ENCODE data around the gene PRKG1. TPM values are rescaled to one million over a fixed set of nuclear protein-coding genes. Genes with fewer than 3 reads are reported as not detected.
A peak's percentile ranks its signal among the peaks of the same experiment; 100 is the strongest.

The PRKG1 gene
- total RNA-seq, 1 donor from 2014 or later, result 50.2 TPM

- Histone ChIP-seq H3K4me1 (peaks cover under 1 to 31% of the 10 kb centered on the region in 2 donors), H3K36me3 (no peaks in the 10 kb centered on the region), H3K27me3 (no peaks in the 10 kb centered on the region), H3K27ac (no peak overlapping the region), H3K9me3 (no peaks in the 10 kb centered on the region), H3K4me3 (no peak overlapping the region)
- TF ChIP-seq CTCF (IDR thresholded peaks at IDR 0.05), result no peak
- DNase-seq (ENCODE audit: low spot score in 2 of 2), result no peak
- intact Hi-C loops (cut with DNase I), result no loop called here
These were observed 12.8 kb downstream of the PRKG1 start for GRCh38 chr10:51087114-51087513.

DNA sequence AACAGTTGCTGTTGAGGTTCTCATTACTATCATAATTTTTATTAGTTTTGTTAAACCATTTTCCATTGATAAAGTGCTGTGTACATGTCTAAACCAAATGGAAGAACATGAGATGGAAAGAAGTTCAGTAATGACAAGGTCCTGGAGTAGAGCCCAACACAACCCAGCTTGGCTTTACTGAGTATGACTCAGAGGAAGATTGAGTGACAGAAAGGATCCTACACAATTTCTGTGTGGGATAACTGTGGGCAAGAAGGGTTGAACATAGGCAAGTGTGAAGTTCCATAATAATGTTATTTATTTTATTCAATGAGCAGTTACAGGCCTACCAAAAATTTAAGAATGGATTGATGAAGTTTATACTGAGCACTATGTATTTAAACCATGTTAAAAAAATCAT is 15.9 kb downstream of the PRKG1 start:
- H3K27ac ChIP-seq, result no peak overlapping the region
- DNase-seq (ENCODE audit: low spot score in 2 of 2), result no peak
- H3K9me3 ChIP-seq, result no peaks in the 10 kb centered on the region
- H3K4me1 ChIP-seq, result peaks cover 0 to 22% of the 10 kb centered on the region in 2 donors
- TF ChIP-seq CTCF (IDR thresholded peaks at IDR 0.05), result no peak
- intact Hi-C loops (cut with DNase I), result no loop called here
- H3K27me3 ChIP-seq, result no peaks in the 10 kb centered on the region
- H3K36me3 ChIP-seq, result no peaks in the 10 kb centered on the region
- H3K4me3 ChIP-seq, result no peak overlapping the region

- peaks cover 0 to 34% of the 10 kb centered on the region in 2 donors for H3K4me1 ChIP-seq
- intact Hi-C loops (cut with DNase I), result no loop called here
- peak overlapping the region; percentile 5 to 44 for H3K27ac ChIP-seq
- DNase-seq (ENCODE audit: low spot score in 2 of 2), result peak in 1 of 2 donors; percentile 89
- no peaks in the 10 kb centered on the region for H3K36me3 ChIP-seq
- TF ChIP-seq CTCF (IDR thresholded peaks at IDR 0.05), result no peak
- no peaks in the 10 kb centered on the region for H3K9me3 ChIP-seq
- no peak overlapping the region for H3K4me3 ChIP-seq
- H3K27me3 ChIP-seq, result no peaks in the 10 kb centered on the region
These were observed 18.1 kb downstream of the PRKG1 start for GRCh38 chr10:51092402-51092801.

DNA sequence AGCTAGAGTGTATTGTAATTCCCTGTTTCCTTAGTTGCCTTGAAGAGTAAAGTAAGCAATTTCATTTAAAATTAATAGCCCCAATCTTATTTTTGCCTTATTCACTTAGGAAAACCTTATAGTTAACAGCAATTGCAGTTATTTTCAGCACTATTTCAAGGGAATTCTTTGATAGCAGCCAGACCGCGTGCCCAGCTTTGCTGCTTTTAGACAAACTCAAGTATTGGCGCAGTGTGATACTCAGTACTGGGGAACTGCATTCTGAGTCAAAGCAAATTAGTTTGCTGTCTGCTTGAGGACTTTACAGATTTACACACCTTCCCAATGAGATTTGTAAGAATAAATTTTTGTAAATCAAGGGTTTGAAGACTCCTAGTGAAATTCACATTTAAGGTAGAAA is 21.2 kb downstream of the PRKG1 start:
- Histone ChIP-seq H3K27ac (peak overlapping the region; percentile 15 to 54), H3K4me1 (peaks cover 0 to 27% of the 10 kb centered on the region in 2 donors)
- intact Hi-C loops (cut with DNase I), result no loop called here

GRCh38 chr10:51097546-51097945 is 23.3 kb downstream of the PRKG1 start:
- no peak overlapping the region for H3K27ac ChIP-seq
- intact Hi-C loops (cut with DNase I), result no loop called here
- no peak for DNase-seq (ENCODE audit: low spot score in 2 of 2)
- peaks cover 3 to 31% of the 10 kb centered on the region in 2 donors for H3K4me1 ChIP-seq
- no peak for TF ChIP-seq CTCF (IDR thresholded peaks at IDR 0.05)
- no peak overlapping the region for H3K4me3 ChIP-seq
- H3K36me3 ChIP-seq, result no peaks in the 10 kb centered on the region
- no peaks in the 10 kb centered on the region for H3K9me3 ChIP-seq
- H3K27me3 ChIP-seq, result no peaks in the 10 kb centered on the region

More for the DNA sequence above, 21.2 kb downstream of the PRKG1 start:
- Histone ChIP-seq H3K27me3 (no peaks in the 10 kb centered on the region), H3K36me3 (no peaks in the 10 kb centered on the region), H3K9me3 (no peaks in the 10 kb centered on the region), H3K4me3 (no peak overlapping the region)
- DNase-seq (ENCODE audit: low spot score in 2 of 2), result no peak
- TF ChIP-seq CTCF (IDR thresholded peaks at IDR 0.05), result no peak

DNA sequence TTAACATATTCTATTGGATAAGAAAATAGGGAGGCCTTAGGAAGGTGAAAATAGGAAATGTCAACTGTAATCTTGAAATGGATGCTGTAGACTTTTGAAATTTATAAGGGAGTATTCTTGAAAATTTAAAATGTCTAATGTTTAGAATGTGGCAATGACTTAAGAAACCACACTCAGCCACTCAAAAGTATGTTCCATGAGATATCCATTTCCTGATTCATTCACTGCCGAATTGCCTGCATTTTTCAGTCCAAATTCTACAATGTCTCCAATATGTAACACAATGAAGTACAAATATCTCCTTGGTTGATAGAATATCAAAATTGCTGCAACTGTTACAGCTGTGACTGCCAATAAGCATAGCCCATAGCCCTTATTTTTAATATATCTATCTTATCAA is 25.9 kb downstream of the PRKG1 start:
- Histone ChIP-seq H3K27me3 (no peaks in the 10 kb centered on the region), H3K9me3 (no peaks in the 10 kb centered on the region), H3K4me1 (peaks cover 3 to 28% of the 10 kb centered on the region in 2 donors), H3K36me3 (no peaks in the 10 kb centered on the region), H3K4me3 (no peak overlapping the region), H3K27ac (no peak overlapping the region)
- no peak for TF ChIP-seq CTCF (IDR thresholded peaks at IDR 0.05)
- intact Hi-C loops (cut with DNase I), result no loop called here
- no peak for DNase-seq (ENCODE audit: low spot score in 2 of 2)
